ENCODE results near the gene USP24.

DNA sequence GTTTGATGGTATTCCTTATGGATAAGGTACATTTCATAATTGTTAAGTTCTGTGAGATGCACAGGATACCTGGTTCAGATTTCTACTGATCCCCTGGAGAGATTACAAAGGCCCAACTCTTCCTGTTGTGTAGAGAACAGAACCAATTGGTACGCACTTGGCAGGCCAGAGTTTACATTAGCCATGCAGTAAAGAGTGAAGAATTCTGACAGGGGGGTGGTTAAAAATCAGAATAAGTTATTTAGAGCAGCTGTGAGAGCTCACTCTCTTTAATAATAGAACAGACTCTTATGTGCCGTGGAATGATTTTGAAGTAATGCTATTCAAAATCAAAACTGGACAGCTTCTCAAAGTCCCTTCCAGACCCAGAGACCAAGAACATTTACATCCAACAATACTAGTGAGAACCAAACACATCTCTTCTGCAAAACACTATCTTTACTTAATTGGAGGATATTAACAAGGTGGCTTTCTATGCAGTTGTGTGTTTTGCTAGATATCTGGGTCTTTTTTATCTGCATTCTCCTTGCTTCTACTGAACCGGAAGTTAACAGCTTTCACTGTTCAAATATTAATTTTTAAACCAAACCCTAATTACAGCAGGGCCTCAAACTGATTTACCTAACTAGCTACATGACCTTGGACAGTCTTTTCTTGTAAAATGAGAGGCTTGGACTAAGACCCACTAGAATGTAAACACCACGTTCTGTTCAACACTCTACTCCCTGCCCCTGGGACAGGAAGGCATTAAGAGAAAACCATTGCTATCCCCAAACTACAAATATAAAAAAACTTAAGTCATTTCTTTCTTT is 4.0 kb downstream of the USP24 start:
- no peak for TF ChIP-seq MYC (IDR thresholded peaks at IDR 0.05; ENCODE audit: low read depth, low read length)
- TF ChIP-seq CTCF (IDR thresholded peaks at IDR 0.05; ENCODE audit: extremely low read depth in 1 of 2, insufficient read depth in 1 of 2, low read depth in 1 of 2, low read length in 2 of 2), result no peak
- TF ChIP-seq MAX (IDR thresholded peaks at IDR 0.05; ENCODE audit: insufficient read depth, insufficient read length), result no peak

All from endothelial cell of umbilical vein (primary cell).